LNCaP clone FGC (cell line): ENCODE measurements around the gene MAPKAPK2.
"Not testable (repeated sequence)": the region's sequence is repeated elsewhere in the genome, so short reads cannot be mapped to it uniquely, and the experiment has no call there.

Experiments used
- DNase-seq: peaks from one replicate; pipeline ENCODE4 v3.0.0-alpha.2; 2011; ENCODE audit warnings: low read depth
- H3K4me3 ChIP-seq: 2 replicates; pipeline ENCODE4 v1.5.1; 2011; ENCODE audit warnings: mild to moderate bottlenecking, low read depth, low read length, control low read depth
- CTCF ChIP-seq: IDR thresholded peaks from 2 replicates; pipeline ENCODE4 v1.5.1; 2012; ENCODE audit warnings: mild to moderate bottlenecking; ENCODE audit not compliant: control insufficient read depth, insufficient read depth; ENCODE audit errors: extremely low read depth

Gene MAPKAPK2

DNA sequence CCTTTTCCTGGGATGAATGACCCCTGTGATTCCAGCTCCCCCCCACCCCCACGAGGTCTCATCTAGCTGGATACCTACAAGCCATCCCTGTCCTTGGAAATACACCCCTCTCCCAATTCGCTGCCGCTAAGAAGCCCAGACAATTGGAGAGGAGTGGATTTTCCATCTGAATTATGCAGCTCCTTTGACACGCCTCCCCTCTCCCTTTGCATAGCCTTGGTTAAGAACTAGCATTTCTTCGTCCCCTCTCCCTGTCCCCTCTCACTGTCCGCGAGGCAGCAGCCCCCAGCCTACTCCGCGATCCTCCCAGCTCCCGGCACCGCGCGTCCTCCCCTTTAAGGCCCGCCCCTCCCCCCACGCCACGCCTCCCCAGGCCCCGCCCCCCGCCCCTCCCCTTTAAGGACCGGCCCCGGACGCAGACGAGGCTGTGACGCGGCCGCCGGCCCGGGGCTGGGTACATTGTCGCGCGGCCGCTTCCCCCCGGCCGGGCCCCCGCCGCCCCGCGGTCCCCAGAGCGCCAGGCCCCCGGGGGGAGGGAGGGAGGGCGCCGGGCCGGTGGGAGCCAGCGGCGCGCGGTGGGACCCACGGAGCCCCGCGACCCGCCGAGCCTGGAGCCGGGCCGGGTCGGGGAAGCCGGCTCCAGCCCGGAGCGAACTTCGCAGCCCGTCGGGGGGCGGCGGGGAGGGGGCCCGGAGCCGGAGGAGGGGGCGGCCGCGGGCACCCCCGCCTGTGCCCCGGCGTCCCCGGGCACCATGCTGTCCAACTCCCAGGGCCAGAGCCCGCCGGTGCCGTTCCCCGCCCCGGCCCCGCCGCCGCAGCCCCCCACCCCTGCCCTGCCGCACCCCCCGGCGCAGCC, at the start of gene MAPKAPK2:
MAPKAPK2 (plus strand) TSS at position 428 of the 856 bp plus-strand sequence; CDS start at position 753, 325 bp downstream.
- H3K4me3 ChIP-seq: peak within 1 kb of the TSS; percentile 70
- DNase-seq: no peak
- no peak for TF ChIP-seq CTCF

DNA sequence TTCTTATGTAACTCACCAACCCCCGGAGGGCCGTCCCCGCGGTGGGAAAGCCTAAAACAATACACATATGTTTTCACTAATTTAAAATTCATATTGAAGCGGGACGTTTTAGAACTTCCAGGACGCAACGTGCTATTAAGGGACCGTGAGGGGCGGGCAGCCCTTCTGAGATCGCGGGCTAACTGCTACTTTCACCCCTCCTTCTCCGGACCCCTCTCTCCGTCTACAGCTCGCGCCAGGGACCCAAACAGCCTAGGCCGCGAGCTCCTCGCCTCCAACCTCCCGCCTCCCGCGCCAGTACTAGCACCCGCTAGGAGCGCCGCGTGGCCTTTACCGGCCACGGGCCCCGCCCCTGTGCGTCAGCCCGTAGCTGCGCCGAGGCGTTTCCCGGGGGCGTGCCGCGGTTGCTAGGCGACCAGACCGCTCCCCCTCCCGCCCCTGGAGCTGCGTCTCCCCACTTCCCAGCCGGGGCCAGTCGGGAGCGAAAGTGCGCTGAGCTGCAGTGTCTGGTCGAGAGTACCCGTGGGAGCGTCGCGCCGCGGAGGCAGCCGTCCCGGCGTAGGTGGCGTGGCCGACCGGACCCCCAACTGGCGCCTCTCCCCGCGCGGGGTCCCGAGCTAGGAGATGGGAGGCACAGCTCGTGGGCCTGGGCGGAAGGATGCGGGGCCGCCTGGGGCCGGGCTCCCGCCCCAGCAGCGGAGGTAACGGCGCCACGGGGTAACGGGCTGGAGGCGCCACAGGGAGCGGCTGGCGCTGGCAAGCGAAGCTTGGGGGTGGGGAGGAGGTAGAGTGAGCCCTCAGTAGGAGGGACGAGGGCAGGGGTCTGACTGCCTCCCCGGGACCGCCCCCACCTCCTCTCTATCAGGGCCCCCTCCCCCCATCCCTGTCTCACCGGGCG, 49.4 kb upstream of the MAPKAPK2 start, which contains the start of gene DYRK3:
DYRK3 (plus strand) TSS at position 457 of the 898 bp plus-strand sequence; CDS start at position 625, 168 bp downstream.
- peak; percentile 28 for DNase-seq
- peak; percentile 2; the same call in 1 of the 2 replicates for TF ChIP-seq CTCF
- H3K4me3 ChIP-seq: peak within 1 kb of the TSS; percentile 84

- no peak for TF ChIP-seq CTCF
- peak overlapping the region; percentile 84 for H3K4me3 ChIP-seq
- DNase-seq: no peak
These were observed 48.7 kb upstream of the MAPKAPK2 start for GRCh38 chr1:206635978-206636345.

DNA sequence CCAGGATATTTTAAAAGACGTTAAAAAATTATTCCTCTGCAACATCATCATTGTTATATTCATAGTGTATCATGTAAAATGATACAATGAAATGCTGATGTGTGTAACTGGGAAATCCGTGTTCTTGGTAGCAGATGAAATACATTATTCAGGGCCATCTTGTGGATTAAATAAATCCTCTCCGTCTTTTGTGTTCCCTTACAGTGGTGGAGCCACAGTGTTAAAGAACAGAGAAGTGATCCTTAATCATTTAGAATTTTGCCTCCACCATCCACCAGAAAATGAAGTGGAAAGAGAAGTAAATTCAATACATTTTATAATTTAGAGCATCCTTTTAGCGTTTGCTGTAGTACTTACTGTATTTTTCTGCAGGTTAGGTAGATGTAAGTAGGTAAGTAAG, 48.0 kb upstream of the MAPKAPK2 start:
- no peak for DNase-seq
- TF ChIP-seq CTCF: no peak
- H3K4me3 ChIP-seq: no peak overlapping the region

DNA sequence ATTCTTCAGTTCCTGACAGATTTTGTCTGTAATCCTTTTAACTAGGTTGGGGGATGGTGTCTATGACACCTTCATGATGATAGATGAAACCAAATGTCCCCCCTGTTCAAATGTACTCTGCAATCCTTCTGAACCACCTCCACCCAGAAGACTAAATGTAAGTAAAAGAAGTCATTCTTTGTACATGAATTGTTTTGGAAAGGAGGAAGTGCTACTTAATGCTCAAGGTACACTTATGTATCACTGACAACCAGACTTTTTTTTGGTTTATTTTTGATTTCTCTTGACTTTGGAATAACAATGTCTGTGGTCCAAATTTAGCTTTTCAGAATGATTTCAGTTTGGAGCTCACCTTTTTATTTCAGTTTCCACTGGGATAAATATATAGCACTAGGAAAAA, 47.1 kb upstream of the MAPKAPK2 start:
- DNase-seq: no peak
- no peak overlapping the region for H3K4me3 ChIP-seq
- TF ChIP-seq CTCF: no peak

- DNase-seq: not testable (repeated sequence)
These were observed 42.6 kb upstream of the MAPKAPK2 start for GRCh38 chr1:206642074-206642473.

DNA sequence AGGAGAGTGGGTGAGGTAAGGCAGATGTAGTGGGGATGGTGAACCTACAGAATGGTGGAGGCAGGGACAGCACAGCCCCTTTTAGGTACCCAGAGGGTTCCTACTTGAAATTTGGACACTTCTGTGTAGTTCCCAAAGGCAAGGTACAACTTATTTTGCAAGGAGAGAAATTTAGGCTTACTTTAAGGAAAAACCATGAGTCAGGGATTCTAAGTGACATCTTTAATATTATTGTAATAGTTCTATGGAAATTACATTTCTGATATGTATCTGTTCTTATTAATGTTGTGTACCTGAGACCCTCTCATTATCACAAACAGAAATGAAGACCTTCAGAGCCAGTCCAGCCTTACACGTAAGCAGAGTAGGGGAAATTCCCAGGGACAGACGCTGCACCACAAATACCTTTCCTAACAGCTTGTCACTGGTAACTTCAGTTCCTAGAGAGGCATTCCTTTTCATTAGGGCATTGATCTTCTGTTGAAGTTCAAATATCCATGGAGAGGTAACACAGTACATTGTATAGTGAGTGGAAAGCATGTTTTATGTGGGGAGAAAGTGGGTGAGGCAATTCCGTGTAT, 41.5 kb upstream of the MAPKAPK2 start:
- no peak overlapping the region for H3K4me3 ChIP-seq
- TF ChIP-seq CTCF: no peak
- no peak for DNase-seq

More at GRCh38 chr1:206642074-206642473, 42.6 kb upstream of the MAPKAPK2 start:
- H3K4me3 ChIP-seq: not testable (repeated sequence)
